OCI-LY1 (cell line): ENCODE measurements around the gene C9.

Source experiments
- EZH2 ChIP-seq: fragments of 200-600 bp; sonication (generic), shearing (Covaris generic); IDR thresholded peaks from 2 replicates; pipeline ENCODE4 v1.8.0; 2017; ENCODE audit warnings: borderline replicate concordance, mixed run types, mild to moderate bottlenecking, antibody characterized with exemption, low read length, moderate library complexity, mixed read lengths
- TF ChIP-seq, protein P1 (sequence below): fragments of 200-600 bp; sonication (generic), shearing (Covaris generic); IDR thresholded peaks from 2 replicates; pipeline ENCODE4 v1.5.1; 2017; ENCODE audit warnings: mild to moderate bottlenecking, antibody characterized with exemption, low read length, moderate library complexity, mixed read lengths

DNA sequence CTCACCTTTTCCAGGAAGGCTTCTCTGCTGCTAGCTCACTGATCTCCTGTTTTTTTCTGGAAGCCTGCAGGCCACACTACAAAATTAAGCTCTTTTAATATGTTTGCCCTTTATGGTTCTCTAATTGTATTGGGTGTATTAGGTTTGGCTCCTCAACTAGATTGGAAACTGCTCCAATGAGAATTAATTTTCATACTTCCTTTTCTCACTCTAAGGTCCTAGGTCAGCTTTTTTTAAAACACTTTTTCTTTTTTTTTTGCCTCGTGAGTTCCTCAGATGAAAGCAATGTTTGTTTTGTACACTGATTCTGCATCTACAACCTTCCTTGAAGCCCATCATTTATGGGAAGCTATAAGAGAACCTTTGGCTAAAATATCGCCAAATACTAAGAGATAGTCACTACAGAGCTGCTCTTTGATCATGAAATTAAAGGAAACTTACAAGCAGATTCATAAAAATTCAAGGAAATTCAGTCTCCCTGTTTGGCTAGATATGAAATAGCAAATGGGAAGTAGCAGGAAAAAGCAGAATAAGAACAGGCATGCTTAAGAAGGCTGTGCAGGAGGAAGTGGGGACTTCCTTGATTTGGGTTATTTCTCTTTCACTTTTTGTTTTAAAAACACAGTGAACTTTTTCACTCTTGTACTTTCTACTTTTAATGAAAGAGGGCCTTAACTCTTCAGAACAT, 89.8 kb downstream of the C9 start:
- TF ChIP-seq, protein P1, sequence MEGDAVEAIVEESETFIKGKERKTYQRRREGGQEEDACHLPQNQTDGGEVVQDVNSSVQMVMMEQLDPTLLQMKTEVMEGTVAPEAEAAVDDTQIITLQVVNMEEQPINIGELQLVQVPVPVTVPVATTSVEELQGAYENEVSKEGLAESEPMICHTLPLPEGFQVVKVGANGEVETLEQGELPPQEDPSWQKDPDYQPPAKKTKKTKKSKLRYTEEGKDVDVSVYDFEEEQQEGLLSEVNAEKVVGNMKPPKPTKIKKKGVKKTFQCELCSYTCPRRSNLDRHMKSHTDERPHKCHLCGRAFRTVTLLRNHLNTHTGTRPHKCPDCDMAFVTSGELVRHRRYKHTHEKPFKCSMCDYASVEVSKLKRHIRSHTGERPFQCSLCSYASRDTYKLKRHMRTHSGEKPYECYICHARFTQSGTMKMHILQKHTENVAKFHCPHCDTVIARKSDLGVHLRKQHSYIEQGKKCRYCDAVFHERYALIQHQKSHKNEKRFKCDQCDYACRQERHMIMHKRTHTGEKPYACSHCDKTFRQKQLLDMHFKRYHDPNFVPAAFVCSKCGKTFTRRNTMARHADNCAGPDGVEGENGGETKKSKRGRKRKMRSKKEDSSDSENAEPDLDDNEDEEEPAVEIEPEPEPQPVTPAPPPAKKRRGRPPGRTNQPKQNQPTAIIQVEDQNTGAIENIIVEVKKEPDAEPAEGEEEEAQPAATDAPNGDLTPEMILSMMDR = no peak
- TF ChIP-seq EZH2 = no peak
